CD4-positive, alpha-beta T cell treated with Interleukin-17A for 1 hour (primary cell): ENCODE results near the gene STX17.

ENCODE experiments used
- DNase-seq: peaks from one replicate; pipeline ENCODE4 v3.0.0-alpha.2; 2020

STX17 gene

DNA sequence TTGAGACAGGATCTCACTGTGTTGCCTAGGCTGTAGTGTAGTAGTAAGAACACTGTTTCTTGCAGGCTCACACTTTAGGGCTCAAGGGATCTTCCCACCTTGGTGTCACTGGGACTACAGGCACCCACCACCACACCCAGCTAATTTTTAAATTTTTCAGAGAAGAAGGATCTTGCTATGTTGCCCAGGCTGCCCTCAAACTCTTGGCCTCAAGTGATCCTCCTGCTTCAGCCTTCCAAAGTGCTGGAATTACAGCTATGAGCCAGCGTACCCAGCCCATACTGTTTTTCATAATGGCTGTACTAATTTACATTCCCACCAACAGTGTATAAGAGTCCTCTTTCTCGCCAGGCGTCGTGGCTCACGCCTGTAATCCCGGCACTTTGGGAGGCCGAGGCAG lies 5.1 kb downstream of the STX17 start:
- no peak for DNase-seq

DNA sequence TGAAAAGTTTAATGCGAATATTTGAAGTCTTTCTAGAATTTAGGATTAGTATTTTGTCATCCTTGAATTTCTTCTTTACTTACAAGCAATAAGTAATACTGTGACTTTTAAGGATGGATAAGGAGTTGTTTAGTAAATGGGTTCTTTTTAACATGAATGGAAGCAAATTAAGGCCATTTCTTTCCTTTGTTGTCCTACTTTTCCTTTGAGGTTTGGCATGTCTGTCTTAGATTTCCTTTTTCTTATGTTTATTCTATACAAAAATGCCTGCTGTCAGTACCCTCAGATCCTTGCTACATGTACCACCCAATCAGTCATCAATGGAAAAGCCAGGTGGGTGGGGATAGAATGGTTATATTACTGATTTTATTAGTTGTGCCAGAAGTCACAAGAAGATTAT lies 10.2 kb downstream of the STX17 start:
- DNase-seq, result no peak

DNA sequence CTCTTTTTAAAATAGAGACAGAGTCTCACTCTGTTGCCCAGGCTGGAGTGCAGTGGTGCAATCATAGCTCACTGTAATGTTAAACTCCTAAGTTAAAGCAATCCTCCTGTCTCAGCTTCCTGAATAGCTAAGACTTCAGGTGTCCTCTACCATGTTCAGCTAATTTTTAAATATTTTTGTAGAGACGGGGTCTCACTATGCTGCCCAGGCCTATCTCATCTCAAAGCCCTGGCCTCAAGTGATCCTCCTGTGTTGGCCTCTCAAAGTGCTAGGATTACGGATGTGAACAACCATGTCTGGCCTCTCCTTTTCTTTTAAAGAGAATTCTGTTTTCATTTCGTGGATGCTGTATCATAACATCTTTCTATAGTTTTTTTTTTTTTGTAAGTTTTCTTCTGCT lies 11.7 kb downstream of the STX17 start:
- DNase-seq, result no peak

DNA sequence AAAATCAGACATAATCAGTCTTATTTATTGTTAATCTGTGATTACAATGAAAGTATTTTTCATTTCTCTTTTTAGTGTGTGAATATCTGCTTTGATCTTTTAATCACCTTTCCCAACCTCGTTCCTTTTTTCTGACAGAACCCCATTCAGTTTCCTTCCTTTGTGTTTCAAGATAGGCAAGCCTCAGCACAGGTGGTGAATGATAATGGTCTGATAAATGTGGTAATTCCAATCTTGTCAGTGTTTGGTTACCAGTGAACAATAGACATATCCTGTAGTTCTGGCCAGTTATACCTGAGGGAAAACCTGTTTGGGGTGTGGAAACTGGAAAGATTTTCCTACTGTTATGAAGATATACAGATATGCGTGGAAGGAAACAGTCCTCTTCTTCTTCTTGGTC lies 13.5 kb downstream of the STX17 start:
- no peak for DNase-seq

DNA sequence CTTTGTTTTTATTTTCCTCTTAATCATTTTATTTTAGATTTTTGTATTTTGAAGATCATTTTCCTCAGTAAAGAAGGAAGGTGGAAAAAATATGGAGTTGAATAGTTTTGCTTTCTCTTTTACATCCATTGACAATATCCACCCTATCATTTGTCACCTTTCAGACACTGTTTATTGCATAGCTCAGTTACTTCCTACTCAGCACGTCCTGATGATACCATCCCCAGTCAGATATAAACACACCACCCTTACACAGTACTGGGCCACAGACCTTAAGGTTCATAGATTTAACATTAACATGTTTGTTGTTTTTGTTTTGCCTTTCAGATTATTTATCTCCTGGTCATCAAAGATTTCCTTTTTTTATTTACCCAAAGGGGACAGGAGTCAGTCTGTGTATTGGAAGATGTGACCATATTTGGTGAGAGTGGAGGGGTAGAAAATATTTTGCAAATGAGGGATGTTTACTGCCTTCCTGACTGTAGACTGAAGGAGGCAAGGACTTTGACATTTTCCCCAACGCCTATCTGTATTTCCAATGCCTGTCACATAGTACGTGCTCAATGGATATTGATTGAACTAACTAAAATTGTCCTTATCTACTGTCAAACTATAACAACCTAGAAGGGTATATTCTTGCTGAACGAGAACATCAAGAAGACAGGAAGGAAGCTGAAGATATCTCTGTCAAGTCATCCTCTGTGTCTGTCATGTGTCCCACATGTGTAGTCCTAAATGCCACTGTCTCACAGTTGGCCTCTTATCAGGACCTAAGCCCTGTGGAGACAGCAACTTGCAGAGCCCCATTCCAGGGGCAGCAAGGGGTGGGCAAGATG lies 15.6 kb downstream of the STX17 start:
- DNase-seq, result no peak

DNA sequence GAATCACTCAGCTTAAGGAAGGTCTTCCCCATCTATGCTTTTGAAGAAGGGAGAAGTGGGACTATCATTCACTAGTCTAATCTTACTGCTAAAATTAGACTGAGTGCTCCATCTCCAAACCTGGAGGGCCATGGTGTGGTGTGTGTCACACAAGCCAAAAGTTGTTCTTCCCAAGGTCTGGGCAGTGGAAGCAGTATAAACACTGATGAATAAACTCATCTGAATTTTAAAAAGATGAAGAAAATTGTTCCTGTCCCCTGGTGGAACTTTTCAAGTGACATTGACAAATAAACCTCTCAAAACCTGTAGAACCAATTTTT lies 16.2 kb downstream of the STX17 start:
- DNase-seq, result no peak

DNA sequence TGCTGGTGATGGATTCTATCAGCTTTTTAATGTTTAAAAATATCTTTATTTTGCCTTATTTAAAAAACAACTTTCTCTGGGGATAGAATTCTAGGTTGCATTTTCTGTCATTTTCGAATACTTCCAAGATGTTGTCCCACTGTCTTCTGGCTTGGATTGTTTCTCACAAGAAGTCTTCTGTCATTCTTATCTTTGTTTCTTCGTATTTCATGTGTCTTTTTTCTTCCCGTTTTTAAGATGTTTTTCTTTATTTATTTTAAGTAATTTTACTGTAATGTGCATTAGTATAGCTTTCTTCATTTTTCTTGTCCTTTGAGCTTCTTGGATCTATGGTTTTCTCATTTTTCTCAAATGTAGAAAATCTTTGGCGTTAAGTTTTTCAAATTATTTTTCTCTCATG lies 19.1 kb downstream of the STX17 start:
- no peak for DNase-seq

DNA sequence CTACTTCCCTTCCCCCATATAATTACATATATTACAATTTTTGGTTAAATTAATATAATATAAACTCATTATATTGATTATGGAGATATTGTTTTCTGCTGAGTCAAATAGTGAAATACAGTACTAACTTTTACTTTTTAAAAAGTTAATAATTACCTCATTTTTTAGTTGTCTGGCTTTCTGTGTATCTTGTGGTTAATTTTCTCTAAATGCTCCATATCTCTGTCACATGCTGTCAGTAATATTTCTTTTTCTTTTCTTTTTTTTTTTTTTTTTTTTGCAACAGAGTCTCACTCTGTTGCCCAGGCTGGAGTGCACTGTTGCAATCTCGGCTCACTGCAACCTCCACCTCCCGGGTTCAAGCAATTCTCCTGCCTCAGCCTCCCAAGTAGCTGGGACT lies 23.2 kb downstream of the STX17 start:
- DNase-seq, result no peak

DNA sequence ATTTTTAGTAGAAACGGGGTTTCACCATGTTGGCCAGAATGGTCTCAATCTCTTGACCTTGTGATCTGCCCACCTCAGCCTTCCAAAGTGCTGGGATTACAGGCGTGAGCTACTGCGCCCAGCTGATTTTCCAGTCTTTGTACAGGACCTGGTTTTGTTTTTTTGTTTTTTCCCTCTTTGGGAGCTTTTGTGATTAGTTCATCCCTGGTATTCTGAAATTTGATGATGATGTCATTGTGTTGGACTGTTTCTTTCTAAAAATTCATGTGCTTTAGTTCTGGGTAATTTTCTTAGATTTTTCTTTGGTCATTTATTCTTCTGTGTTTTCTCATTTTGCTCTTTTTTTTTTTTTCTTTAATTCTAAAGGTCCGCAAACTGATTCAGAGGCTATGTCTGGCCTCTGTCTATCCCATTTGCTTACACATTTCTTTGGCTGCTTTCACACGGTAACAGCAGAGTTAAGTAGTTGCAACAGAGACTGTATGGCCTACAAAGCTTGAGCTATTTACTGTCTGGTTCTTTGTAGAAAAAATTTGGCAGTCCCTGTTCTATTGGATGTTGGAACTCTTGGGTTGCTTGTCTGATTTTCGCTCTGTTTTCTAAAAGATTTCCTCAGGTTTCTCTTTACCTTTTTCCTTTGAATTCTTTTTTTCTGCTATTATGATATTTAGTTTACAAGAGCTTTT lies 24.8 kb downstream of the STX17 start:
- no peak for DNase-seq

DNA sequence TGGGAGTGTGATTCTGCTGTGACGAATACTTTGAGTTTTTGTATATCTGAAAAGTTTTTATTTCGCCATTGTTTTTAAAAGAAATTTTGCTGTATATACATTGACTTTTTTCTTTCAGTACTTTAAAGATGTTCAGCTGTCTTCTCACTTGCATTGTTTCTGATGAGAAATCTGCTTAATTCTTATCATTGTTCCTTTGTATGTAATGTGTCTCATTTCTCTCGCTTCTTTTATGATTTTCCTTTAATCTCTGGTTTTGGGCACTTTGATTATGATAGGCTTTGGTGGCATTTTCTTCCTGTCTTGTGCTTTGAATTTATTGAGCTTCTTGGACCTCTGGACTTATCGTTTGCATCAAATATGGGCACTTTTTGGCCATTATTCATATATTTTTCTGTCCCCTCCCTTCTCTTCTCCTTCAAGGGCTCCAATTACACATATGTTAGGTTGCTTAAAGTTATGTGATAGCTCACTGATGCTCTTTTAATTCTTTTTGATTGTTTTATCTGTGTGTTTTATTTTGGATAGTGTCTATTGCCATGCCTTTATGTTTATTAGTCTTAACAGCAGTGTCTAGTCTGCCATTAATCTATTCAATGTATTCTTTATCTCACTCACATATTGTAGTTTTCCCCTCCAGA lies 30.6 kb downstream of the STX17 start:
- no peak for DNase-seq

DNA sequence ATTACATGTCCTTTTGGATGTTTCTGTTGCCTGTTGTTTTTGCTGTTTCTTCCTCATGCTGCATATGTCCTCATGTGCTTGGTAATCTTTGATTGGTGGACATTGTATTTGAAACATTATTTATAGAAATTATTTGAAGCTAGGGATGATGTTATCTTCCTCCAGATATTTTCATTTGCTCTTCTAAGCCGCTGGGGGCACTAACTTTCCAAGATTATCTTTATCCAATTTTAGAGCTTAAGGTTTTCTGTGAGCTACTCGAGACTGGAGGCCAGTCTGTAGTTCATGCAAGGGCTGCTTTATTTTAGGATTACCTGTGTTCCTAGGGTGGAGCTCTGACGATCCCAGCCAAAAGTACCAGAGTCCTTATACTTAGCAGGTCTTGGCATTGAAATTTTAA lies 40.9 kb downstream of the STX17 start:
- no peak for DNase-seq

DNA sequence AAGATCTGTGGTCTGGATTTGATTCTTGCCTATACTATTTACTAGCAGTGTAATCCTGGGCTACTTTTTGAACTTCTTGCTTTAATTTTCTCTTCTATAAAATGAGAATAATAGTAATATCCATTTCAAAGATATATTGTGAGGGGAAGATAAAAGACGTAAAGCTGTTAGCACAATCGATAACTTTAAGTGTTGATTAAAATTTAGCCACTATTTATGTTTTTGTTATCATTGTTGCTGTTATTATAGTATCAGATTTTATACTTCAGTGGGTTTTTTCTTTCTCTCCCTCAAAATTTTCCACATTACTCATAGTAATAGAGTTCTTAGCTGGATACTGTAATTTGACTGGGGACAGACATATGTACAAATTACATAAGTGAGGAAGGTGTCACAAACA lies 42.0 kb downstream of the STX17 start:
- DNase-seq, result no peak

DNA sequence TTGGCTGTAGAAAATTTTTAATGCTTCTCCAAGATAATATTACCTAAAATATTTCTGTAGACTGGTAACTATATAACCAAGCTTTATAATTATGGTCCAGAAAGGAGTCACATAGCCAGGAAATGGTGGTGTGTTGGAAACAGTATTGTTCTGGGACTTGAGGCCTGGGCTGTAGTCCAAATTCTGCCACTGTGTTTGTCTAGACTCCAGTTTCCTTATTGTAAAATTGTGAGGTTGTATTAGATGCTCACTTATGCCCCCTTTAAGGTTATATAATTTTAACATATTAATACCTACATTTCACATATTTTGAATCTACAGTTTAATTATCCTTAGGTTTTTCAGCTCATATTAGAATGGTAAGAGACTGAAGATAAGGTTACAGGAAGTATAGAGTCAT lies 42.4 kb downstream of the STX17 start:
- no peak for DNase-seq

DNA sequence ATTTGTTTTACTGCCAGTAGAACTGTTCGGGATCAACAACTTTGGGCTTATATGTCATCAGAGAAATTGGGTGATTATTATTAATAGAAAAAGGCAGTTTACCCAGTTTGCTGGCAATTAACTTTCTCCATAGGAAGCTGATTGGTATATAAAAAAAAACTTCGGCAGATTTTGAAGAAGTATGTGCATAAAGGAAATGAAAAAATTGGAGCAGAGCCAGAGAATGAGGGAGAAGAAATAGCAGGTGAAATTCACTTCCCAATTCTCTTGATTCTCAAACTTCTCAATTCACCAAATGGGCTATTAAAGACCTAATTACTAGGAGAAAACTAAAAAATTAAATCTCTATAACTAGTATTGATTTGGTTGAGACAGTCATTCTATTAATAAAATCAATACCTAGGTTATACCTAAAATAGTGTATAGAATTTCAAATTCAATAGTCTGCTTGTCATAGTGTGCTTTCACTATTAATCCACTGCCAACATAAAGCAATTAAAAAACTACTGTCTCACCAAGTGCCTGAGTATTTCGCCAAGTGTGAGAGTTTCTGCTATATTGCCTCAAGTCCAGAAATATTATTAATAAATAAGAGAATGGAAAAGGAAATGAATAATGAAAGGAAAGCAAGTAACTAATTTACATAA lies 47.5 kb downstream of the STX17 start:
- no peak for DNase-seq

DNA sequence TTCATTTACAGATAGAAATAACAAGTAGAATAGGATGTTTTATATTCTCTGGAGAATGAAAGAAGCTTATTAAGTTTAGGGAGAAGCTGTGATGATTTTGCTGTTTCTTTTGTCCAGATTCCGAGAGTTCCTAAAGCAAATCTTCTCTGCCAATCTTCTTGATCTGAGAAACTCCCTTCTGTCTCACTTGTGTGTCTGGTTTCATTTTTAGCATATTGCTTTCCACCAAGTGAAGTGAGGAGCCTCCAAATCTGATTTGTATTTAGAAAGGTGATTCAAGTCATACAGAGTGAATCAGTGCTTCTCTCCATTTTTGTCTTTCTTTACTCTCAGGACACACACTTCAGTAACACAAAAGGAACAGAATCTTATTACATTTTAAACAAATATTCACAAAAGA lies 48.4 kb downstream of the STX17 start:
- DNase-seq, result no peak

DNA sequence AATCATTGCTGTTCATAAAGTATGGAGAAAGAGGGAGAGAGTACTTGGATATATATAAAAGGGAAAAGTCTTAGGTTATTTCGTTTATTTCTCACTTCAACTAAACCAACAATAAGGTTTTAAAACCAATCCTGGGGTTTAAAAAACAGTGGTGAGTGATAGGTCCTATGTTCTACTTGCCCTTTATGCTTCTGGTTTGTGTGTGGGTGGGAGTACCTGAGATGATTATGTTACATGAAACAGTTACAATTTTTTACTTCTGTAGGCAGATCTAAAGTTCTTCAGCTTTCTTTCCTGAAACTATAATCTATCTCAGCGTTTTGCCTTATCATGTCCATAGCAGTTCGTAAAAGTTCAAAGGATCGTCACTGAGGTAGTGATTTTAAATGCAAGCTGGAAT lies 49.2 kb downstream of the STX17 start:
- no peak for DNase-seq

DNA sequence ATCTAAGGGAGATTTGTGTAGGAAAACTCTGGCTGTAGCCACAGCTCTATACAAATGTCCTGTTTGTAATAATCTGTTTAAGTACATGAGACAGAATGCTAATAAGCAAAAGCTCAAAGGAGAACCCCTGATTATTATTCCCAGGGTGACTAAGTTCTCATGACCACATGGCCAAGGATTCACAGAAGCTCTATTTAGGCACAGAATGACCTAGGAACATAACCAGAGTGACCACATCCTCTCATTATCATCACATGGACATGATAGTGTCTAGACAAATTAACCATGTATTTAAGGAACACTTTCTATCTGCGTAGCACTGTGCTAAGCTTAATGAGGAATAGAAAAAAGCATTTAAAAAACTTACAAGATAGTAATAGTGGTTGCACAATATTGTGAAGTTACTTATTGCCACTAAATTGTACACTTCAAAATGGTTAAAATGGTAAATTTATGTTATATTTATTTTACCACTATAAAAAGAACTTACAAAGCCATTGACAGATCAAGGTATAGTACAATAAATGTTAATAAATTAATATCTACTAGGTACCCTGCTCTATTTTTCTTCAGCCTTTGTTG lies 56.3 kb downstream of the STX17 start:
- DNase-seq, result no peak

DNA sequence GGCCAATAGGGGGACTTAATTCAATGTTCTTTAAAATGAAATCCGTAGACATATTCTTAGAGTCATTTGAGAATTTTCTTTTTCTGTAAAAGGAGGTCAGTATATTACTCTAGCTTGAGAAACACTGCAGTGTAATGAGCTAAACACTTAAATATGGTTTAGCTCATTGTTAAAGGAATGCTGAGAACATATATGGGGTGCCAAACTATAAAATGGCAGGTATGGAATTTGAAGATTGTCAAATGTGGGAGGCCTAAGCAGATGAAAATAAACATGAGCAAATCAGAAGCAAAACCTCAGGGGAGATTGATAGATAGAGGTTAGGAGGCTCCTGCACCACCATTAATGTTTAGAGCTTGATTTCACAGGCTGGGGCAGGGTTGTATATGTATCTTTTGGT lies 57.9 kb downstream of the STX17 start:
- no peak for DNase-seq

DNA sequence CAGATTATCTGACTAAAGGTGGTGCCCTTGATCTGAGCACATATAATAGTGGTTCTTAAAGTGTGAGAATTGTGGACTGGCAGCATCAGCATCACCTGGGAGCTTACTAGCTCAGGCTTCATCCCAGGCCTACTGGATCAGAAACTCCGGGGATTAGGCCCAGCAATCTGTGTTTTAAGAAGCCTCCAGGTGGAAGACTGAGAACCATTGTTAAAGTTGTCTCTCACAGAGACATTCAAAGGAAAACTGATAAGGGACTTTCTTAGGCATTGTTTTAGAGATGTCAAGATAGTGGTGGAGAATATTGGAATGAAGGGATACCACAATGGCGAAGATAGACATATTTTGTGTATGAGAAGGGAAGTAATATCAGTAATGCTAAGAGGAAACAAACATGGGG lies 59.5 kb downstream of the STX17 start:
- no peak for DNase-seq

DNA sequence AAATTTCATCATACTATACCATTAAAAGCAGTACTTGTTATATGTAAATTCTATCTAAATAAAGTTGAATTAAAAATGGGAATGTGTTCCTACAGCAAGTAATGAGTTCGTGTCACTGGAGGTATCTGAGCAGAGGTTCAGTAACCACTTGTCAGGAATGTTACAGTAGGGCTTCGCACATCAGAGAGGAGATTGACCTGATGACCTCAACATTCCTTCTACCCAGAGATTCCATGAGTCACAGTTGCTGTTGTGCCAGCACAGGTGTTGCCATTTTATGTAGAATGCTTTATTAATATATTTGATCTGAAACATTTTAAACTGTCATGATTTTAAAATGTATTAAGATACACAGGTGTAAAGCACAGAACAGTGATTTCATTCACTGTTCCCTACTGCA lies 60.3 kb downstream of the STX17 start:
- DNase-seq, result no peak

DNA sequence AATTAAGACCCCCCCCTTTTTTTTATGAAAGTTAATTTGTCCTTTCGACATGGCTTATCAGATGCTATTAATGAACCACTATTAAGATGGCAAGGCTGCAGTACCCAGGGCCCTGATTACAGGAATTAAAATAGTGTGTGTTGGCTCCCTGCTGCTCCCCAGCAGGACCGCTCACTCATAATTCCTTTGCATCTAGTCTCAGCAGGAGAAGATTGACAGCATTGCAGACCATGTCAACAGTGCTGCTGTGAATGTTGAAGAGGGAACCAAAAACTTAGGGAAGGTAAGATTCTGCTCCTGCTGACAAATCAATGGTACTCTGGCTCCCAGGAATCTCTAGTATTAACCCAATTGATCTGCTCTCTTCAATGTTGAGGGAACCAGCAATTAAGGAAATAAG lies 61.0 kb downstream of the STX17 start:
- DNase-seq, result no peak

DNA sequence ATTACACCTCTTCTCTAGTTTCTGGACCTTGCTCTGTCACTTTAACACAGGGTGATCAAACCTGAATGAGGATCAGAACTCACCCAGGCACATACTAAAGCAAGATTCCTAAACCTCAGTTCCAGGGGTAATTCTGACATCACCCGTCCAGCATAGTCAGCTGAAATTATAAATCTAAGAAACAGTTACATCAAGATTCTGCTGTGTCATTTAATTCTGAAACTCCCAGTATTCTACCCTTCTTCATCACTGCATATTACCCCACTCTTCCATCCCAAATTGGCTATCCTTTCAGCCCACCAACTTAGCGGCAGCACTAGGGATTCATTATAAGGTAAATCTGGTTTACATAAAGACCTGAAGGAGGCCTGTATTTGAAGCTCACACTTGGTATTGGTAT lies 64.0 kb downstream of the STX17 start:
- DNase-seq, result no peak

DNA sequence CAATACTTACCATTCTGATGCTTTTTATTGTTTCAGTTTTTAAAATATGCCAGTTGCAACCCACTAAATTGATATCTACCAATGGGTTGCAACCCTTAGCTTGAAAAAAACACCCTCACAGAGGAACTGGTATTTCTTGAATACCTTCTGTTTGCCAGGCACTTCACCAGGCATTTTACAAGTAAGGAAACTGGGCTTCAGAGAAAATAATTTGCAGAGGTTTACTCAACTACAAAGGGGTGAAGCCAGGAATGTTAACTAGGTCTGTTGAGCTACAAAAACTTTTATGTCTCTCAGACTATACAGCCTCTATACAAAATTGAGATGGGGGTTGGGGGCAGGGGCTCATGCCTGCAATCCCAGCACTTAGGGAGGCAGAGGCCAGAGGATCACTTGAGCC lies 65.0 kb downstream of the STX17 start:
- DNase-seq, result no peak

DNA sequence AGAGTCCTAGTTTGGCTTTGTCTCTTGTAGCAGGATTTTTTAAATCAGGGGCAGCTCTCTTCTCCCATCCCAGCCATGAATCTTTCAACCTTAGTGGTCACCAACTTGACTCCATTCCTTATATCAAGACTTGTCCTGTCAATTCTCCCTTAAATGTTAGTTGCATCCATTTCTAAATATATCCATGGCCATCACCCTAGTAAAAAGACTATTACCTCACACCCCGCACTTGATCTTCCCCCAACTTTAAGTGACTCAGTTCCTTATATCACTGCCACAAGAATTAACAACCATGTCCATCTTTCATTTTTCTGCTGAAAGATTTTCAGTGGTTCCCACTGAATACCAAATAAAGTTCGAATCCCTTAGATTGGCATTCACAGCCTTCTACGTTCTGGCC lies 67.0 kb downstream of the STX17 start:
- DNase-seq, result no peak
